SU-DHL-6 (cell line): Measurements from ENCODE around the gene KCND2.

Experiments
- EZH2phosphoT487 ChIP-seq: fragments of 200-600 bp; sonication (generic), shearing (Covaris generic); conservative IDR thresholded peaks from 2 replicates; pipeline ENCODE4 v1.6.1; 2018; ENCODE audit warnings: mild to moderate bottlenecking, antibody characterized with exemption, low read length, moderate library complexity, mixed read lengths
- TF ChIP-seq, protein P1 (sequence below): fragments of 200-600 bp; sonication (generic); IDR thresholded peaks from one replicate; pipeline ENCODE4 v1.5.1; 2017; ENCODE audit warnings: antibody characterized with exemption, mild to moderate bottlenecking, low read length, moderate library complexity; ENCODE audit not compliant: insufficient read depth, poor library complexity, severe bottlenecking

GRCh38 chr7:120684463-120684862 is 411.5 kb downstream of the KCND2 start:
- TF ChIP-seq, protein P1, sequence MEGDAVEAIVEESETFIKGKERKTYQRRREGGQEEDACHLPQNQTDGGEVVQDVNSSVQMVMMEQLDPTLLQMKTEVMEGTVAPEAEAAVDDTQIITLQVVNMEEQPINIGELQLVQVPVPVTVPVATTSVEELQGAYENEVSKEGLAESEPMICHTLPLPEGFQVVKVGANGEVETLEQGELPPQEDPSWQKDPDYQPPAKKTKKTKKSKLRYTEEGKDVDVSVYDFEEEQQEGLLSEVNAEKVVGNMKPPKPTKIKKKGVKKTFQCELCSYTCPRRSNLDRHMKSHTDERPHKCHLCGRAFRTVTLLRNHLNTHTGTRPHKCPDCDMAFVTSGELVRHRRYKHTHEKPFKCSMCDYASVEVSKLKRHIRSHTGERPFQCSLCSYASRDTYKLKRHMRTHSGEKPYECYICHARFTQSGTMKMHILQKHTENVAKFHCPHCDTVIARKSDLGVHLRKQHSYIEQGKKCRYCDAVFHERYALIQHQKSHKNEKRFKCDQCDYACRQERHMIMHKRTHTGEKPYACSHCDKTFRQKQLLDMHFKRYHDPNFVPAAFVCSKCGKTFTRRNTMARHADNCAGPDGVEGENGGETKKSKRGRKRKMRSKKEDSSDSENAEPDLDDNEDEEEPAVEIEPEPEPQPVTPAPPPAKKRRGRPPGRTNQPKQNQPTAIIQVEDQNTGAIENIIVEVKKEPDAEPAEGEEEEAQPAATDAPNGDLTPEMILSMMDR: no peak
- no peak for TF ChIP-seq EZH2phosphoT487
